HS-27A (cell line): ENCODE data around the gene H6PD.

Experiments
- DNase-seq: peaks from one replicate; pipeline ENCODE4 v3.0.0-alpha.2; 2012; ENCODE audit warnings: low read depth, missing footprints

Gene H6PD

GRCh38 chr1:9207715-9208114, 26.9 kb upstream of the H6PD start:
- no peak for DNase-seq

DNA sequence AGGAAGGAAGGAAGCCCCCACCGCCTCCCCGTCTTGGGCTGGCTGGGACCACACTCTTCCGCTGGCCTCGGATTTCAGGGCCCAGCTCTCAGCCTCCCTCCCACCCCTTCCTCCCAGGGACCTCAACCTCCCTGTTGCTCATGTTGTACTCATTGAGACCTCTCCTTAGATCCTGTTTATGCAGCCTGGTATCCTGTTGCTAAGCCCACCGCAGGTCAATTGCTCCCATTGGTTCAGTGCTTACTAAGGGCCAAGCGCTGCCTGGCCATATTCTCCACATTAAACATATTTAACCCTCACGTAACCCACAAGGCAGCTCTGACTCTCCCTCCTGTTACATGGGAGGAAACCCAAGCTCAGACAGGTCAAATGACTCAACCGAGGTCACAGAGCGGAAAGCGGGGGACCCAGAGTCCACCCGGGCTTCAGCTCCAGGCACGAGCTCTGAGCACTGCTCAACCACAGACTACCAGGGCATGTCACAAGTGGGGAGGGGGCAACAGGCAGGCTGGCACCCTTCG, 23.2 kb upstream of the H6PD start:
- DNase-seq = no peak

GRCh38 chr1:9212735-9213134, 21.8 kb upstream of the H6PD start:
- DNase-seq = no peak

DNA sequence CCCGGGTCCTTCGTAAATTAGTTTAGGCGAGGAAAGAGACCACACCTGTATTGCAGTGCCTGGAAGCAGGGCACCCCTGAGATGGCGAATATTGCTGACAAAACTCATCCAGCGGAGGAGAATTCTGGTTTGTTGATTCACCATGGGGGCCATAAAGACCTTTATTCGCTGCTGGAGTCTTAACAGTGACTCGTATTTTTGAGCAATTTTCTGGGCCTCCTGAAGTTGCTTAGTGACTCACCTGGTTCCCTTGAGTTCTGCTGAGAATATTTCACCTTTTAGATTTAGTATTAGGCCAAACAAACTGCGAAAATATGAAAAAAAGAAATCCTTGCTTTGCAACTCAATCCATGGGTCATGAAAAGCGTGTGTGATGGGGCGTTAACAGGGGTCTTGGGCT, 20.6 kb upstream of the H6PD start:
- no peak for DNase-seq

- DNase-seq = no peak
Measured at GRCh38 chr1:9218917-9219316, 15.7 kb upstream of the H6PD start.

DNA sequence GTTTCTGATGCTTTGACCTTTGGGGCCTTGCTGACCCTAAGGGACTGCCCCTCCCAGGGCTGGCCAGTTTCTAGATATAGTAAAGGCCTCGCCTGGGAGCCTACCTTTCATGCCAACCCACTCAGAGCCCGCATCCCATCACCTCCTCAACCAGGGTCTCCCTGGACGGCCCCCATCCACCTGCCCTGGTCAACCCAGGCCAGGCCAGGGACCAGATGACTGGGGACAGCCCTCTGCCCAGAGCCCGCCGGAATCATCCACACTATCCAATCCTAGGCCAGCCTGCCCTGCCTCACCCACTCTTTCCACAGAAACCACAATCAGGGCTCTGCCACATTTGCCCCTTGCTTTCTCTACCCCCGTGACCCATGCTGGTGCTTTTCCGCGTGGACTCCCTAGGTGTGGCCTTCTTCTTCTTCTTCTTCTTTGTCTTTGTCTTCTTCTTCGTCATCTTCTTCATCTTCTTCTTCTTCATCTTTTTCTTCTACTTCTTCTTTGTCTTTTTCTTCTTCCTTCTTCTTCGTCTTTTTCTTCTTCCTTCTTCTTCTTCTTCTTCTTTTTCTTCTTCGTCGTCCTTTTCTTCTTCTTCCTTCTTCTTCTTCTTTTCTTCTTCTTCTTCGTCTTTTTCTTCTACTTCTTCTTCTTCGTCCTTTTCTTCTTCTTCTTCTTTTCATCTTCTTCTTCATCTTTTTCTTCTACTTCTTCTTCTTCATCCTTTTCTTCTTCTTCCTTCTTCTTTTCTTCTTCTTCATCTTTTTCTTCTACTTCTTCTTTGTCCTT, 11.5 kb upstream of the H6PD start:
- no peak for DNase-seq

DNA sequence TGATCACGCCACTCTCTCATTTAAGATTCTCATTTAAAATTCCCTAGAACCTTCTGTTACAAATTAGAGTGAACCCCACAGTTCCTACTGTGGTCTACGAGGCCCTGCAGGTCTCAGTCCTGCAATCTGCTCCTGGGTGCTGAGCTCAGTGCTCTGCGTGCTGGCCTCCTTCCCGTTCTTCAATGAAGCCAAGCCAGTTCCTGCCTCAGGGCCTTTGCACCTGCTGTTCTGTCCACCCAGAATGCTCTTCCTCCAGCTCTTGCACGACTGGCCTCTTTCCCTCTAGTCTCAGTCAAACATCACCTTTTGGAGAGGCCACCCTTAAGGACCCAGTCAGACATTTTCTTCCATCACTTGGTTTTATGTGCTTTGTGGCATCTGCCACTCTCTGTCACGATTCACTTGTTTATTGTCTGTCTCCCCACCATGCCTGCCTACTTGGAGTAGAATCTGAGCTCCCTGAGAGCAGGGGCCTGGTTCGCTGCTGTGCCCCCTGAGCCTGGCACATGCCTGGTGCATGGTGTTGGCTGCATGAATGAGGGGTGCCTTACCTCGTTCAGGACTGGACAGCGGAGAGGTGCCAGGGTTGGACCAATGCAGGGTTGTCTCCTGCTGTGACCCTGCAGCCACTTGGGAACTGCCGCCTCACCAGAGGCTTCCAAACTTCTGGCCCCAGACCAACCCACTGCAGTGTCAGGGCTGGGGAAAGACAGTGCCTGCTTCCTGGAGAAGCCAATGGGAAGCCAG, 9.7 kb upstream of the H6PD start:
- no peak for DNase-seq

DNA sequence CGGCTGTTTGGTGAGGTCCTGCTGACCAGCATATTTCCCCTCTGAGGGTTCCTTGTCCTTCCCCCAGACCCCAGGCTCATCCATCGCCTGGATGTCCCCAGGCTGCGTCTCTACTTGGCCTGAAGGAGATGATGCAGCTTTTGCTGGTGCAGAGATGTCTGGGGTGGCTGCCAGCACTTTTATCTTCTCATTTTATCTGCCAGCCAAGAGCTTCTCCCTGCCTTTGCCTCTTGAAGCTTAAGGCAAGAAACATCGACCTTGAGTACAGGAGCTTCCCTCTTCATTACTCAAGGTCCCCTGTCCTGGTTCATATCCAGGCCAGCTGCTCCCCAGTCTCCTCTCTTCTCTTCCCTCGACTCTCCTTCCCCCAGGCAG, 9.2 kb upstream of the H6PD start:
- DNase-seq = no peak

- DNase-seq = no peak
Measured at GRCh38 chr1:9228609-9229008, 6.0 kb upstream of the H6PD start.

GRCh38 chr1:9229549-9229948, 5.0 kb upstream of the H6PD start:
- no peak for DNase-seq

DNA sequence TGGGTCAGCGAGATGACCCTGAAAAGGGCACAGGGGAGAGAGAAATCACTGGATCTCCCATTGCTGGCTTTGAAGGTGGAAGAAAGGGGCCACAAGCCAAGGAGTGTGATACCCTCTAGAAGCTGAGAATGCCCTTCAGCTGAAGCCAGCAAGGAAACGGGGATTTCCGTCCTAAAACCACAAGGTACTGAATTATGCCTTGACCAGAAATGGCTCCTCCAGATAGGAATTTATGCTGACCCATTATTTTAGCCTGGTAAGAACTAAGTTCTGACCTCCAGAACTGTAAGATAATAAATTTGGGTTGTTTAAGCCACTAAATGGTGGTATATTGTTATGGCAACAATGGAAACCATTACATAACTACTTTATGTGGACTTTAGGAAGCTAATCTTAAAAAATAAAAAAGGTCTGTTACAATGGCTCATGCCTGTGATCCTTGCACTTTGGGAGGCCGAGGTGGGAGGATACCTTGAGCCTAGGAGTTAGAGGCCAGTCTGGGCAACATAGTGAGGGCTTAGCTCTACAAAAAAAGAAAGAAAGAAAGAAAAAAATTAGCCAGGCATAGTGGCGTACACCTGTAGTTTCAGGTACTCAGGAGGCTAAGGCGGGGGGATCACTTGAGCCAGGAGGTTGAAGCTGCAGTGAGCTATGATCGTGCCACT, 3.6 kb upstream of the H6PD start:
- no peak for DNase-seq

GRCh38 chr1:9231648-9232332, 2.8 kb upstream of the H6PD start:
- DNase-seq = no peak

GRCh38 chr1:9233241-9233941, 1.2 kb upstream of the H6PD start:
- DNase-seq = no peak

DNA sequence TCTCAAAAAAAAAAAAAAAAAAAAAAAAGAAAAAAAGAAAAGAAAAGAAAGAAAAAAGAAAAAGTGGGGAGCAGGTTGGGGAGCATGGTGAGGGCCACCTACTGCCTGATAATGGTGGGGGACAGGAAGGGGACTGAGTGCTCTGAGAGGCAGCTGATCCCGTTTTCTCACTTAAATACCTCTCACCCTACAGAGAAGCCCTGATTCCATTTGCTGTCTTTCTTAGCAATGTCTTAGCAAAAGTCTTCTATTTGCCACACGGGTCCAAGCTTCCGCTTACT, 692 bp upstream of the H6PD start:
- no peak for DNase-seq

- peak; percentile 30 for DNase-seq
Measured at GRCh38 chr1:9235096-9235459, 504 bp downstream of the H6PD start.

- no peak for DNase-seq
Measured at GRCh38 chr1:9235560-9235959, 986 bp downstream of the H6PD start.

- no peak for DNase-seq
Measured at GRCh38 chr1:9238134-9238533, 3.6 kb downstream of the H6PD start.

- DNase-seq = no peak
Measured at GRCh38 chr1:9238550-9238949, 4.0 kb downstream of the H6PD start.

DNA sequence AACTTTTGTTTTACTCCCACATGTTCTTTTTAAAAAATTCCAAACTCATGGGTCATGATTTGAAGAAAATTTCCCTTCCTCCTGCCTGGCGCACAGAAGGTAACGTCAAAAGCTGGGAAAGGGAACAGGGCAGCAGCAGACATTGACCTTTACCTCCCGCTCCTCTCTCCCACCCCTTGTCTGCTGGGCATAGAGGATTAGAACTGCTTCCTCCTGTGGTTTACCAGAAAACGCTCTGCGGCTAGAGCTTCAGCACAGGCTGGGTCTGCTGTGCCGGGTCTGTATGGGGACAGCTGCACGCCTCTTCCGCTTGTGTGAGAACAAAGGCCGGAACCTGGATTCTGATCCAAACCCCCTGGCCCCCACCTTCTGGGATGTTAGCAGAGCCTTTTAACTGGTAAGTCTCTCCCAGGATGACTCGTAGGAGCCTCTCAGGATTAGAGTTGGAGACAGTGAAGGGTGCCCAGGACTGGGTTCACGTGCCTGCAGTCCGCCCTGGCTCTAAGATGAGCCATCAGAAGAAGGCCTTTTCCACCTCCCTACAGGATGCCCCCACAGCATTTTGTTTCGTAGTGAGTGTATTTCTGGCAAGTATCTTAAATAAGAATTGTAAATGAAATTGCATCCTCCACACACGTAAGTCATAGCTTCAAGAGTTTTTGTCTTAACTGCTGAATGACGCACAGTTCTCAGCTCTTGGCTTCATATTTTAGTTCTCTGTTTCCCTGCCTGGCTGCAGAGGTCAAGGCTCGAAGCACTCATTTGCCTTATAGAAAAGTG, 5.2 kb downstream of the H6PD start:
- no peak for DNase-seq

- DNase-seq = no peak
Measured at GRCh38 chr1:9240914-9241820, 6.6 kb downstream of the H6PD start.
